T-cell (primary cell): ENCODE results near the gene PDZRN4. TPM values are rescaled to one million over a fixed set of nuclear protein-coding genes. Genes with fewer than 3 reads are reported as not detected.
"Not testable (repeated sequence)": the region's sequence is repeated elsewhere in the genome, so short reads cannot be mapped to it uniquely, and the experiment has no call there.

Experiments used
- ATAC-seq, 4 experiments: fragments of 200-7000 bp in 3 of 4; fragments of 150-1000 bp in 1 of 4; cut with Tn5 transposase; replicated peaks in 1 of 4; 1 replicate in 3 of 4; 2 replicates in 1 of 4; pipeline ENCODE4 v1.10.0; 2021; ENCODE audit warnings: moderate library complexity in 3 of 4, mild to moderate bottlenecking in 2 of 4, moderate number of reproducible peaks in 1 of 4
- CTCF ChIA-PET, 2 donors: fragments of 300-600 bp; sonication (Branson Sonifier 250); formaldehyde crosslinking; loops; one replicate each; lab custom pipeline; 2022; ENCODE audit warnings: antibody characterized with exemption in 2 of 2; lab: Charles Lee
- POLR2A ChIA-PET, 2 donors: fragments of 300-600 bp; sonication (Branson Sonifier 250); formaldehyde crosslinking; loops; one replicate each; lab custom pipeline; 2022; ENCODE audit warnings: antibody characterized with exemption in 2 of 2; lab: Charles Lee
- DNase-seq, 35 experiments: peaks; one replicate each; pipeline versions ENCODE4 v3.0.0 to v3.0.0-alpha.2; 2013 to 2023
- H3K27ac ChIP-seq: one replicate; pipeline ENCODE4 v1.5.1; 2013; ENCODE audit warnings: low read length
- H3K27me3 ChIP-seq, 2 experiments: replicated peaks in 1 of 2; 1 replicate in 1 of 2; 2 replicates in 1 of 2; pipeline versions ENCODE4 v1.6.1 to v1.7.0; 2013; ENCODE audit warnings: low read length in 1 of 2, mixed read lengths in 1 of 2; ENCODE audit not compliant: control insufficient read depth in 2 of 2, insufficient read depth in 2 of 2; ENCODE audit errors: extremely low read depth in 1 of 2
- H3K36me3 ChIP-seq, 2 donors: 1 replicate in 1 of 2; 2 replicates in 1 of 2; pipeline versions ENCODE4 v1.6.1 to v1.7.0; 2013; ENCODE audit warnings: low read length in 1 of 2; ENCODE audit not compliant: control insufficient read depth in 2 of 2, insufficient read depth in 1 of 2; ENCODE audit errors: extremely low read depth in 1 of 2
- H3K4me1 ChIP-seq, 2 experiments: 1 replicate in 1 of 2; 2 replicates in 1 of 2; pipeline versions ENCODE4 v1.6.1 to v1.7.0; 2013; ENCODE audit warnings: low read length in 2 of 2, mixed read lengths in 1 of 2; ENCODE audit not compliant: insufficient read depth in 2 of 2, control insufficient read depth in 1 of 2; ENCODE audit errors: extremely low read depth in 1 of 2
- H3K4me3 ChIP-seq, 2 donors: 1 replicate in 1 of 2; 2 replicates in 1 of 2; pipeline versions ENCODE4 v1.5.1 to v1.7.0; 2013; ENCODE audit warnings: mild to moderate bottlenecking in 2 of 2, low read length in 1 of 2, moderate library complexity in 1 of 2; ENCODE audit not compliant: control insufficient read depth in 1 of 2; ENCODE audit errors: extremely low read depth in 1 of 2
- H3K9me3 ChIP-seq: 2 replicates; pipeline ENCODE4 v1.7.0; 2013
- H3K27ac Mint-ChIP-seq, 2 donors: one replicate each; pipeline ENCODE4 v1.8.0; 2020 to 2021; ENCODE audit warnings: mild to moderate bottlenecking in 2 of 2, mixed read lengths in 2 of 2
- H3K27me3 Mint-ChIP-seq, 2 donors: one replicate each; pipeline ENCODE4 v1.8.0; 2021 to 2022; ENCODE audit warnings: mixed read lengths in 2 of 2
- H3K36me3 Mint-ChIP-seq: one replicate; pipeline ENCODE4 v1.8.0; 2021; ENCODE audit warnings: mixed read lengths
- H3K4me1 Mint-ChIP-seq, 3 donors: one replicate each; pipeline ENCODE4 v1.8.0; 2020 to 2022; ENCODE audit warnings: mixed read lengths in 3 of 3, mild to moderate bottlenecking in 1 of 3
- H3K4me3 Mint-ChIP-seq, 3 donors: one replicate each; pipeline ENCODE4 v1.8.0; 2020 to 2022; ENCODE audit warnings: mild to moderate bottlenecking in 3 of 3, mixed read lengths in 3 of 3, moderate library complexity in 3 of 3
- H3K9me3 Mint-ChIP-seq, 3 donors: one replicate each; pipeline ENCODE4 v1.8.0; 2020 to 2022; ENCODE audit warnings: mixed read lengths in 3 of 3
- WGBS: methylation state at CpG from one replicate; pipeline ENCODE4 v1.1.5; 2013; ENCODE audit warnings: missing lambda C conversion rate; ENCODE audit not compliant: insufficient coverage; 5-methylcytosine and 5-hydroxymethylcytosine counted together
- total RNA-seq, 35 experiments: library from RNA in 6 of 35; stranded (reverse) in 6 of 35; fragments of 120-200 nt in 1 of 35; gene quantifications; one replicate each; pipeline versions ENCODE4 v1.2.1 to v1.2.4 and lab custom pipeline; 2013 to 2026

The PDZRN4 gene
- total RNA-seq, 5 donors from 2014 or later (not counting 1 experiment from before 2014, with no cell fraction given) = not detected

DNA sequence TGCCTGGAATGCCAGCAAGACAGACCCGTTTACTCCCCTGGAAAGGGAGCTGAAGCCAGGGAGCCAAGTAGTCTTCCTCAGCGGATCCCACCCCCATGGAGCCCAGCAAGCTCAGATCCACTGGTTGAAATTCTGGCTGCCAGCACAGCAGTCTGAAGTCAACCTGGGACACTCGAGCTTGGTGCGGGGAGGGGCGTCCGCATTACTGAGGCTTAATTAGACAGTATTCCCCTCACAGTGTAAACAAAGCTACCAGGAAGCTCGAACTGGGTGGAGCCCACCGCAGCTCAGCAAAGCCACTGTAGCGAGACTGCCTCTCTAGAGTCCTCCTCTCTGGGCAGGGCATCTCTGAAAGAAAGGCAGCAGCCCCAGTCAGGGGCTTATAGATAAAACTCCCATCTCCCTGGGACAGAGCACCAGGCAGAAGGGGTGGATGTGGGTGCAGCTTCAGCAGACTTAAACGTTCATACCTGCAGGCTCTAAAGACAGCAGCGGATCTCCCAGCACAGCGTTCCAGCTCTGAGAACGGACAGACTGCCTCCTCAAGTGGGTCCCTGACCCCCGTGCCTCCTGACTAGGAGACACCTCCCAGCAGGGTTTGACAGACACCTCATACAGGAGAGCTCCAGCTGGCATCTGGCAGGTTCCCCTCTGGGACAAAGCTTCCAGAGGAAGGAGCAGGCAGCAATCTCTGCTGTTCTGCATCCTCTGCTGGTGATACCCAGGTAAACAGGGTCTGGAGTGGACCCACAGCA is 92.4 kb downstream of the PDZRN4 start:
- H3K36me3 ChIP-seq, H3K9me3 Mint-ChIP-seq, H3K4me1 ChIP-seq, DNase-seq, H3K4me1 Mint-ChIP-seq, H3K27ac Mint-ChIP-seq, H3K4me3 Mint-ChIP-seq, ATAC-seq, CTCF ChIA-PET, H3K4me3 ChIP-seq, H3K27me3 Mint-ChIP-seq, H3K36me3 Mint-ChIP-seq, H3K27ac ChIP-seq, H3K9me3 ChIP-seq, H3K27me3 ChIP-seq: not testable (repeated sequence)
- 80% methylated on average over 11 of the region's 14 CpGs for WGBS
- POLR2A ChIA-PET = interaction anchor here in 1 of 2 donors (0.6 kb wide), 1 partner anchor 10 kb away, joined by 3 read pairs; no protein-coding TSS in a partner anchor

DNA sequence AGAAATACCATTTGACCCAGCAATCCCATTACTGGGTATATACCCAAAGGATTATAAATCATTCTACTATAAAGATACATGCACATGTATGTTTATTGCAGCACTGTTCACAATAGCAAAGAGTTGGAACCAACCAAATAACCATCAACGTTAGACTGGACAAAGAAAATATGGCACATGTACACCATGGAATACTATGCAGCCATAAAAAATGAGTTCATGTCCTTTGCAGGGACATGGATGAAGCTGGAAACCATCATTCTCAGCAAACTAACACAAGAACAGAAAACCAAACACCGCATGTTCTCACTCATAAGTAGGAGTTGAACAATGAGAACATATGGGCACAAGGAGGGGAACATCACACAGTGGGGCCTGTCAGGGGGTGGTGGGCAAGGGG is 97.3 kb downstream of the PDZRN4 start:
- WGBS = no CpG with 5 or more reads among the region's 2 CpGs
- H3K27me3 ChIP-seq, DNase-seq, H3K9me3 ChIP-seq, H3K9me3 Mint-ChIP-seq, ATAC-seq, H3K4me3 ChIP-seq, CTCF ChIA-PET, H3K4me1 ChIP-seq, POLR2A ChIA-PET, H3K27me3 Mint-ChIP-seq, H3K4me3 Mint-ChIP-seq, H3K4me1 Mint-ChIP-seq, H3K36me3 ChIP-seq, H3K27ac ChIP-seq, H3K27ac Mint-ChIP-seq, H3K36me3 Mint-ChIP-seq: not testable (repeated sequence)

DNA sequence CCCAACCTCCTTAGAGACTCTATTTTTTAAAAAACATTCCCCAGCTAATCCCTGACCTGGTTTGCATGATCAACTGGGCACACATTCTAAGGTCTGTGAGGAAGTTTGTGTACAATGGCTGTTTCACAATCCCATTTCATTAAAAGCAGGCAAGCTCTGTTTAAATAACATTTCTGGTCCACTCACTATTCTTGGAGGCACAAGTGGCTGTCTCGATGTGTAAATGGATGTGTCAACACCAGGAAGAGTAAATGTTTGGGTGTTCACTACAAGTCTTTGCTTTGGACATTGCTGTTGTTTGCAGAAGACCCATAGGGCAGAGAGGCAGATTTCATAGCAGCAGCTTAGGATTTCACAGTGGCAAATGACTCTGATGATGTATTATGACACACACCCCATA is 98.3 kb downstream of the PDZRN4 start:
- WGBS = 80% methylated on average over 1 of the region's 1 CpG
- ATAC-seq (no peak), DNase-seq (no peak)
- H3K9me3 ChIP-seq = no peaks in the 10 kb centered on the region
- no peaks in the 10 kb centered on the region for H3K27me3 ChIP-seq
- Mint-ChIP-seq H3K9me3 (no peaks in the 10 kb centered on the region), H3K27me3 (no peaks in the 10 kb centered on the region), H3K4me3 (no peak overlapping the region), H3K36me3 (no peaks in the 10 kb centered on the region), H3K4me1 (no peaks in the 10 kb centered on the region), H3K27ac (no peak overlapping the region)
- POLR2A ChIA-PET = no interaction called here
- CTCF ChIA-PET = no interaction called here
- H3K36me3 ChIP-seq = no peaks in the 10 kb centered on the region
- no peak overlapping the region for H3K27ac ChIP-seq
- H3K4me3 ChIP-seq = no peak overlapping the region
- H3K4me1 ChIP-seq = no peaks in the 10 kb centered on the region

DNA sequence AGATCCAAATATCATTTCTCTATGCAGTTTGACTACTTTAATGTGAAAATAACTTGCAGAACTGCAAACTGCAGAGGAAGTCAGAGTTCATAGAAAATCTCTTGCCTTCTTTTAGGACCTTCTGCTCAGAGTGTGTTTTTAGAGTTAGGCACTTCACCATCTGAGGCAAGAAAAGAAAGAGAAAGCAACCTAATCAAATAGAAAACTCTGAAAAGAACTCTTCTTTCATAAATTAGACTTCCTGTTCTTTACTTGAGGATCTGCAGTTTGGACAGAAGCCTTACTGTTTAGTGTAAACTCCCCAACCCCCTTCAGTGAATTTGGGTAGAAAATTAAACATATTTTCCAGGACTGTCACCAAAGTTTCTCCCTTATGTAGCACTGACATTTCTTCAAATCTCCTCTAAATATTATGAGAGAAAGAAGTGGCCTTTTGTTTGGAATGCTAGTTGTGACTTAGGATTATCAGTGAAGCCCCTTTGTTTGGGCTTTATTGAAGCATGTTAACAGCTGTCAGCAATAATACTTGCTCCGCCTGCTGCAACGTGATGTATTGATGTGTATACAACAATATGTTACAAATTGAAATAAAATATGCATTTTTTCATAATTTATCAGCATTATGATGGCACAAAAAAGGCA is 99.5 kb downstream of the PDZRN4 start:
- ATAC-seq (no peak), DNase-seq (no peak)
- Histone ChIP-seq H3K9me3 (no peaks in the 10 kb centered on the region), H3K4me1 (no peaks in the 10 kb centered on the region), H3K27me3 (no peaks in the 10 kb centered on the region), H3K4me3 (no peak overlapping the region), H3K36me3 (no peaks in the 10 kb centered on the region), H3K27ac (no peak overlapping the region)
- Mint-ChIP-seq H3K36me3 (no peaks in the 10 kb centered on the region), H3K27me3 (no peaks in the 10 kb centered on the region), H3K9me3 (no peaks in the 10 kb centered on the region), H3K4me3 (no peak overlapping the region), H3K4me1 (no peaks in the 10 kb centered on the region), H3K27ac (no peak overlapping the region)
- CTCF ChIA-PET = no interaction called here
- no CpG with 5 or more reads among the region's 2 CpGs for WGBS
- POLR2A ChIA-PET = no interaction called here

DNA sequence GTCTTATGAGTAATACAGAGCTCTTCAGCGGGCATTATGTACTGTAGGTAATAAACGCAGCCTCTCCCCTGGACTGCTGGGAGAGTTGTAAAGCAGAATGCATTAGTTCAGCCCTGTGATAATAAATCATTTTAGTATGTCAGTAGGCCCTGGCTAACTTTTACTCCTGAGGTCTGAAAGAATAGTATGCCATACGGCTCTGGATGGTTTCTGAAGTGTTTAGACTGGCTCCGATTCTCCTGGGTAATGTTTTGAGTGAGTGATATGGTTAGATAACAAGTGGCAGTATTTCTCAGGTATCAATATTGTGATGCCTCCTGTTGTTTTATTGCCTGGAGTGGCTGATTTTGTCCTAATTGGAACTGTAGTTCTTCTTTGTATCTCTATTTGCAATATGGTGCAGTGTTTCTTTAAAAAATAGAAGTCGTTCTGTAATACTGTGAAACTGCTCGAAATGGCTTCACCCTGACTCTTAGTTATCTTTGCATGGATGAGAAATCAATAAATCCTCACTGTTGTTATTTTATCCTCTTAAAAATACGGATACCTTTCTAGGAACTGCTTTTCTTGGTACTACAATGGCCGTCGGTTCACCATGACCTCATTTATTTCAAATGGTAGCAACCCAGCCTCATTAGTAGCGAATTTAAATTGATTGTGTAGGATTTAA is 100.2 kb downstream of the PDZRN4 start:
- no peaks in the 10 kb centered on the region for H3K9me3 ChIP-seq
- ChIA-PET CTCF (no interaction called here), POLR2A (no interaction called here)
- no peaks in the 10 kb centered on the region for H3K27me3 ChIP-seq
- H3K4me1 ChIP-seq = no peaks in the 10 kb centered on the region
- no peaks in the 10 kb centered on the region for H3K36me3 ChIP-seq
- no peaks in the 10 kb centered on the region for H3K36me3 Mint-ChIP-seq
- 76% methylated on average over 3 of the region's 10 CpGs for WGBS
- H3K27me3 Mint-ChIP-seq = no peaks in the 10 kb centered on the region
- DNase-seq (no peak), ATAC-seq (no peak)
- no peaks in the 10 kb centered on the region for H3K4me1 Mint-ChIP-seq
- H3K27ac Mint-ChIP-seq = no peak overlapping the region
- no peak overlapping the region for H3K4me3 Mint-ChIP-seq
- no peaks in the 10 kb centered on the region for H3K9me3 Mint-ChIP-seq
- no peak overlapping the region for H3K4me3 ChIP-seq
- H3K27ac ChIP-seq = no peak overlapping the region

DNA sequence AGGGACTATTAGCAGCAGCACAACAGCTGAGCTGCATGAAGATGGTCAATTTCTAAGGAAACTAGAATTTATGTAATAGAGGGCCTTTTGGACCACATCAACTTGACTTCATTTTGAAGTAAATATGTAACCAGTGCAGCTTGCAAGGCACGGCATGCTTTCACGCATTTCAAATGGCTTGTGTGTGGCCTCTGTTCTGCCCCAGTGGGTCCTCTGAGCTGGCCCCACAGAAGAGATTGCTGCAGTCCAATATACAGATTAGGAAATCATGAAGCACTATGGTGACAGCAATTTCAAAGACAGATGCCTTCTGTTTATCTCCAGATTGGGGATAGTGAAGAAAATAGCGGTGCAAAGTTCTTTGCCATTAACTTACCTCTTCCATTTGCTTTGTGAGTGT is 101.4 kb downstream of the PDZRN4 start:
- H3K4me1 ChIP-seq = no peaks in the 10 kb centered on the region
- no peak overlapping the region for H3K4me3 Mint-ChIP-seq
- CTCF ChIA-PET = no interaction called here
- WGBS = 94% methylated on average over 2 of the region's 3 CpGs
- no peaks in the 10 kb centered on the region for H3K27me3 Mint-ChIP-seq
- no peak overlapping the region for H3K27ac ChIP-seq
- POLR2A ChIA-PET = no interaction called here
- no peaks in the 10 kb centered on the region for H3K36me3 ChIP-seq
- H3K9me3 ChIP-seq = no peaks in the 10 kb centered on the region
- no peak overlapping the region for H3K4me3 ChIP-seq
- no peaks in the 10 kb centered on the region for H3K4me1 Mint-ChIP-seq
- ATAC-seq = no peak
- H3K27me3 ChIP-seq = no peaks in the 10 kb centered on the region
- H3K36me3 Mint-ChIP-seq = no peaks in the 10 kb centered on the region
- no peak for DNase-seq
- H3K9me3 Mint-ChIP-seq = no peaks in the 10 kb centered on the region
- no peak overlapping the region for H3K27ac Mint-ChIP-seq
